ENCODE measurements around the gene LIPC.

GRCh38 chr15:58535894-58536293 is 104.1 kb downstream of the LIPC start:
- no peak for TF ChIP-seq AFF4 (CRISPR knock-in tag; IDR thresholded peaks at IDR 0.05; ENCODE audit: borderline replicate concordance)
- TF ChIP-seq FOXJ3 (CRISPR knock-in tag; IDR thresholded peaks at IDR 0.05; ENCODE audit: borderline replicate concordance): no peak
- TF ChIP-seq NR2C2 (CRISPR knock-in tag; IDR thresholded peaks at IDR 0.05): no peak
- TF ChIP-seq SP1 (CRISPR knock-in tag; conservative IDR thresholded peaks at IDR 0.05): no peak
- no peak for TF ChIP-seq CTCF (IDR thresholded peaks at IDR 0.05)
